SK-N-SH treated with all-trans-retinoic acid at 6 μM for 48 hours (cell line): ENCODE measurements around the gene CORO1C.

Source experiments
- ARNTL ChIP-seq: fragments of 450-650 bp; formaldehyde crosslinking; IDR thresholded peaks from 2 replicates; pipeline ENCODE4 v1.5.0; 2020; ENCODE audit warnings: low read depth, mild to moderate bottlenecking, moderate library complexity, borderline replicate concordance
- GLIS3 ChIP-seq: fragments of 250-450 bp; sonication (Bioruptor Pico); IDR thresholded peaks from 2 replicates; pipeline ENCODE4 v1.5.0; 2020; ENCODE audit warnings: mild to moderate bottlenecking, moderate library complexity
- OSR1 ChIP-seq: fragments of 250-450 bp; sonication (Bioruptor Pico); IDR thresholded peaks from 2 replicates; pipeline ENCODE4 v1.8.0; 2022; ENCODE audit warnings: moderate library complexity, mild to moderate bottlenecking, inconsistent platforms
- PATZ1 ChIP-seq: fragments of 250-450 bp; sonication (Bioruptor Pico); IDR thresholded peaks from 2 replicates; pipeline ENCODE4 v1.8.0; 2020; ENCODE audit warnings: mild to moderate bottlenecking, moderate library complexity, borderline replicate concordance
- POU6F1 ChIP-seq: fragments of 250-450 bp; sonication (Bioruptor Pico); IDR thresholded peaks from 2 replicates; pipeline ENCODE4 v1.8.0; 2021; ENCODE audit warnings: low read depth, mild to moderate bottlenecking, moderate library complexity, borderline replicate concordance
- PPARA ChIP-seq: fragments of 250-450 bp; sonication (Bioruptor Pico); IDR thresholded peaks from 2 replicates; pipeline ENCODE4 v1.5.0; 2020; ENCODE audit warnings: mild to moderate bottlenecking, borderline replicate concordance
- TOX ChIP-seq: fragments of 250-450 bp; sonication (Bioruptor Pico); IDR thresholded peaks from 2 replicates; pipeline ENCODE4 v1.8.0; 2021; ENCODE audit warnings: mild to moderate bottlenecking, moderate library complexity, borderline replicate concordance
- ZFP3 ChIP-seq: fragments of 250-450 bp; sonication (Bioruptor Pico); IDR thresholded peaks from 2 replicates; pipeline ENCODE4 v1.5.0; 2020; ENCODE audit warnings: mild to moderate bottlenecking, moderate library complexity
- ZFP30 ChIP-seq: fragments of 450-650 bp; formaldehyde crosslinking; IDR thresholded peaks from 2 replicates; pipeline ENCODE4 v1.5.0; 2022; ENCODE audit warnings: mild to moderate bottlenecking, moderate library complexity
- ZNF565 ChIP-seq: fragments of 450-650 bp; formaldehyde crosslinking; conservative IDR thresholded peaks from 2 replicates; pipeline ENCODE4 v1.5.0; 2020; ENCODE audit warnings: low read depth, mild to moderate bottlenecking, moderate library complexity
- ZNF70 ChIP-seq: fragments of 450-650 bp; formaldehyde crosslinking; IDR thresholded peaks from 2 replicates; pipeline ENCODE4 v1.5.0; 2020; ENCODE audit warnings: mild to moderate bottlenecking, moderate library complexity

- TF ChIP-seq PPARA (CRISPR knock-in tag) = no peak
- TF ChIP-seq ZNF565 (CRISPR knock-in tag) = no peak
- TF ChIP-seq ZNF70 (CRISPR knock-in tag) = no peak
- TF ChIP-seq POU6F1 (CRISPR knock-in tag) = no peak
- no peak for TF ChIP-seq ZFP3 (CRISPR knock-in tag)
- TF ChIP-seq PATZ1 (CRISPR knock-in tag) = no peak
- no peak for TF ChIP-seq OSR1 (CRISPR knock-in tag)
- no peak for TF ChIP-seq GLIS3 (CRISPR knock-in tag)
- no peak for TF ChIP-seq ARNTL (CRISPR knock-in tag)
- no peak for TF ChIP-seq TOX
- TF ChIP-seq ZFP30 (CRISPR knock-in tag) = no peak
Observed at GRCh38 chr12:108724890-108725151, 6.5 kb downstream of the CORO1C start.
